ENCODE results near the gene SNAP23.
A peak's percentile ranks its signal among the peaks of the same experiment; 100 is the strongest.
"Not testable (repeated sequence)": the region's sequence is repeated elsewhere in the genome, so short reads cannot be mapped to it uniquely, and the experiment has no call there.

The SNAP23 gene

GRCh38 chr15:42498212-42499068, 3.0 kb downstream of the SNAP23 start:
- DNase-seq: no peak

DNA sequence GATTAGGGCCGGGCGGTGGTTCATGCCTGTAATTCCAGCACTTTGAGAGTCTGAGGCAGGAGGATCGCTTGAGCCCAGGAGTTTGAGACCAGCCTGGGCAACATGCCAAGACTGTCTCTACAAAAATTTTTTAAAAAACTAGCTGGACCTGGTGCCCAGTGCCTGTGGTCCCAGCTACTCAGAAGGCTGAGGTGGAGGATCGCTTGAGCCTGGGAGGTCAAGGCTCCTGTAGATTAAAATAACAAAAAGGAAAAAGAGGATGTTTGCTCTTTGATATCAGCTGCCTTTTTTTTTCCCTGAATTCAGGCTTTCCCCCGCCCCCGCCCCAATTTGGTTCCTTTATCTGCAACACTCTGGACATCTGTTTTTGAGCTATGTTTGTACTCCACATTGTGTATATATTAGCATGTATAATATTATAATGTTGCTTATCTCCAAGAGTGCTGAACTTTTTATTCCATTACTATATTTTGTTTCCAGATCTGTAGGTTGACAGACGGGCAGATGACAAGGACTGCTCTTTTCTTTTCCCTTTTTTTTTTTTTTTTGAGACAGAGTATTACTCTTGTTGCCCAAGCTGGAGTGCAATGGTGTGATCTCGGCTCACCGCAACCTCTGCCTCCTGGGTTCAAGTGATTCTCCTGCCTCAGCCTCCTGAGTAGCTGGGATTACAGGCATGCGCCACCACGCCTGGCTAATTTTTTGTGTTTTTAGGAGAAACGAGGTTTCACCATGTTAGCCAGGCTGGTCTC, 4.6 kb downstream of the SNAP23 start:
- no peak for DNase-seq

DNA sequence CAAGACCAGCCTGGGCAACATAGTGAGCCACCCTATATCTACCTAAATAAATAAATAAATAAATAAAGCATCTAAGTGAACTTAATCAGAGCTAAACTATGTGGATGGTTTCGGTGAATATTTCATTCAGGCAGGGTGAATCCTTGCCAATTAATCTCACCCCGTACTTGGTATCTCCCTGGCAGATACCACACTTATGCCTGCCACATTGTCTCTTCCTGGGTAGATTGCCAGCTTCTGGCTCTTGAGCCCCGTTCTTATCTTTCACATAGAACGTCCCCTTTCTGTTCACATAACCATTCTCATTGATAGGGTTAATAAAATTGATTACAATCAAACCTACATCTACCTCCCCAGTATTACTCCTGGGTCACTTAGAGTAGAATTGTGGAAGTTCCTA, 7.0 kb downstream of the SNAP23 start:
- no peak for DNase-seq

GRCh38 chr15:42503825-42504224, 8.4 kb downstream of the SNAP23 start:
- DNase-seq: no peak

GRCh38 chr15:42504631-42505030, 9.2 kb downstream of the SNAP23 start:
- no peak for DNase-seq

GRCh38 chr15:42507514-42507913, 12.1 kb downstream of the SNAP23 start:
- DNase-seq: peak; percentile 18

GRCh38 chr15:42508263-42508690, 12.8 kb downstream of the SNAP23 start:
- no peak for DNase-seq

DNA sequence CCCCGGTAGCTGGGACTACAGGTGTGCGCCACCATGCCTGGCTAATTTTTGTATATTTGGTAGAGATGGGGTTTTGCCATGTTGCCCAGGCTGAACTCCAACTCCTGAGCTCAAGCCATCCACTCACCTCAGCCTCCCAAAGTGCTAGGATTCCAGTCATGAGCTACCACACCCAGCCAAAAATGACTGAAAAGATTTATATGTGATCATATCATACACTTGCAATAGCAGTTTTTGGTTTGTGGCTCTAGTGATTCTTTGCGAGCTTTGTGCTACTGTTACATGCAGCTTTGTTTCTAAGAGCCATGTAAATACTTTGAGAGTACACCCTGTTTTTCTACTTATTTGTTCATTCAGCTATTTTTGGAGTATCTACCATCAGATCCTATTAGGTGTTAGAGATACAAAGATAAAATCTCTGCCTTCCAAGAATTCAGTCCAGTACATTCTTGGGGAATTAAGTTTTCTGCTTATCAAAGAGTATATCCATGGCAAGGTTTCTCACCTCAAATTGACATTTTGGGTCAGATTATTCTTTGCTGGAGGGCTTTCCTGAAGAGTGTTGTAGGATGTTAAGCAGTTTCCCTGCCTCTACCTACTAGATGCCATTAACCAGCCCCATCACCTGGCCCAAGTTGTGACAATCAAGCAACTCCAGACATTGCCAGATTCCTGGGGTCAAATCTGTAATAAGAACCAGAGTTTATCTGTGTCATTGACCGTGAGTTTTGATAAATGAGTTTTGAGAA, 15.0 kb downstream of the SNAP23 start:
- no peak for DNase-seq

DNA sequence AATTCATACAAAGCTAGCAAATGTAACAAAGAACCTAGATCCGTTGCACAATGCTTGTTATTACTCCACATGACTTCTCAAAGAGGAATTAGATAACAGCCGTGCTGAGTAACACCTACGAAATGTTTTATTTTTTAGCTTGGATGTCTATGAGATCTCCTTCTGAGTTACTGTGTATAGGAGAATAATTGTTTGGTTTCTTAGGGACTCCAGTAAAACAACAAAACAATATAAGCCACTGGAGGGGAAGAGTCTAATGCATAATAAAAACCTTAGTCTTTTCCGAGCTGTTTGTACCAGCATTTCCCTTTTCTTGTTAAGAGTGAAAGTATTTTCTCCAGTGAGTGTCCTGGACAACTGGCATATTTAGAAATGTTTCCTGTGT, 15.6 kb downstream of the SNAP23 start:
- peak; percentile 27 for DNase-seq

GRCh38 chr15:42523331-42523730, 27.9 kb downstream of the SNAP23 start:
- DNase-seq: no peak

DNA sequence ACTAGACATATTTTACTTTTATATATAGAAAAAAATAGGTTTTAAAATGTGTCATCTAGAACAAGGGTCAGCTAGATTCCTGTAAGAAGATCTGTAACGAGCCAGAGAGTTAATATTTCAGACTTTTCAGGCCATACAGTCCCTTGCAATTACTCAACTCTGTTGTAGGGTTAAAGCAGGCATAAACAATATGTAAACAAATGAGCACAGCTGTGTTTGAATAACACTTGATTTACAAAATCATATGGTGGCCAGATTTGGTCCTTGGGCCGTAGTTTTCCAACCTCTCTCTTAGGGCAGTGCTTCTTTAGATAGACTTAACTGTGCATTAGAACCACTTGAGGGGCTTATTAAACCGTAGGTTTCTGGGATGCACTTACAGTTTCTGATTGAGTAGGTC, 33.5 kb downstream of the SNAP23 start:
- DNase-seq: no peak

DNA sequence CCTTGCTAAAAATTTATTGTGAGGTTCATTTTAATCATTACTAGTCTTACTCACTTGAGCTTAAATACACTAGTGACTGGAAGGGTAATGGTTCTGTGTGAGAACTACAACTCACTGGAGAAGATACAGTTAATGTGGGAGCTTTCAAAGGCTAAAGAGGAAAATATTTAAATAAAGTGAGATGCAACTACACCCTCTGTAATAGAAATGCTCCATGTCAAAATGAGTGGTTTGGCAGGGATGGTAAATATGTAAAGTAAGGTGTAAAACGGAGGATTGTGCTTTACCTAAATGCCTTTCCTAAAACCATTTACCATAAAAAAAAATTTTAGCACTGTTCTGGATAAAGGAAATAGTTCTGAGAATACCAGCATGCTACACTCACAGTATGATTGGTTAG, 37.8 kb downstream of the SNAP23 start:
- DNase-seq: no peak

- no peak for DNase-seq
Measured at GRCh38 chr15:42544853-42545629, 49.6 kb downstream of the SNAP23 start.

GRCh38 chr15:42547918-42548248, 52.4 kb downstream of the SNAP23 start:
- peak; percentile 9 for DNase-seq

GRCh38 chr15:42548249-42549031, 53.0 kb downstream of the SNAP23 start, which contains the start of the genes HAUS2 and LRRC57:
Gene HAUS2 (plus strand): TSS chr15:42548838. CDS start chr15:42548873, 35 bp downstream.
Gene LRRC57 (minus strand): TSS chr15:42548793. CDS start chr15:42548434, 359 bp downstream.
- peak; percentile 78 for DNase-seq

DNA sequence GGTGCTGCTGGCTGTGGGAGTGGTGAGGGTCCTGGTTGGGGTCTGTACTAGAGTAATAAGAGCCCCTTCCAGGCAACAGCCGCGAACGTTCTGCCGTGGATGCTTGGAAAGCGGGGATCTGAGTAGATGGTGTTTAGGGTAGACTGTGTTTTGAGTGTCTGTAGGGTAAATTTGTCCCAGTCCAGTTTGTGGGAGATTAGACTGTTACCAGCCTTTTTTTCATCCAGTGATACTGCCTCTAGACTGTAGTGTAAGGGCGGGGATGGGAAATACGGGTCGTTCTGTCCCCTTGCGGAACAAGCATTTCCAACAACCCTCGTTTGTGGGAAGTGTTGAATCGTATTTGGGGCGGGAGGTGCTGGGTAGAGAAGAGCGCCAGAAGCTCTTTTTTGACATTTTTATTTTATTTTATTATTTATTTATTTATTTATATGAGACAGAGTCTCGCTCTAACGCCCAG, 53.6 kb downstream of the SNAP23 start:
- peak; percentile 5 for DNase-seq

GRCh38 chr15:42549741-42550392, 54.4 kb downstream of the SNAP23 start:
- no peak for DNase-seq

GRCh38 chr15:42553554-42553953, 58.1 kb downstream of the SNAP23 start:
- DNase-seq: no peak

GRCh38 chr15:42556550-42557207, 61.2 kb downstream of the SNAP23 start:
- DNase-seq: not testable (repeated sequence)

DNA sequence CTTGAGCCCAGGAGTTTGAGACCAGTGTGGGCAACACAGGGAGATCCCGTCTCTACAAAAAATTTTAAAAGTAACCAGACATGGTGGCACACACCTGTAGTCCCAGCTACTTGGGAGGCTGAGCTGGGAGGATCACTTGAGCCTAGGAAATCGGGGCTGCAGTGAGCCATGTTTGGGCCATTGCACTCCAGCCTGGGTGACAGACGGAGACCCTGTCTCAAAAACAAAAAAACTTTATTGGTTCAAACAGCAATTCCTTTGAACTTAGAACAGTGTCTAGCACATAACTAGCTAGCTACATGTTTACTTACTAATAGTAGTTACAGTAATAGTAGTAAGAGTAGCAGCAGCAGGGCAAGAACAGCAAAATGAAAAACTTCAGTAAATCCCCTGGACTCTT, 63.3 kb downstream of the SNAP23 start:
- no peak for DNase-seq
